ENCODE measurements around the gene OSM.

The OSM gene

GRCh38 chr22:30241576-30242371 is 24.9 kb downstream of the OSM start:
- no peak for DNase-seq
- H3K27ac ChIP-seq (ENCODE audit: insufficient read depth in 1 of 2, low read depth in 1 of 2, low read length in 2 of 2, poor library complexity in 1 of 2, severe bottlenecking in 2 of 2): no peak overlapping the region
- H3K4me3 ChIP-seq (ENCODE audit: control insufficient read depth in 1 of 7, extremely low read depth in 1 of 7, insufficient read depth in 4 of 7, low read depth in 2 of 7, low read length in 6 of 7): no peak overlapping the region
- ChIA-PET POLR2A (interaction anchor here (0.5 to 1.0 kb wide), 3 partner anchors 14 to 129 kb away, joined by 3 read pairs; no protein-coding TSS in a partner anchor), CTCF (interaction anchor here (1.0 to 1.9 kb wide), 5 partner anchors 11 to 137 kb away, joined by 3 to 5 read pairs (median 3); no protein-coding TSS in a partner anchor)
- H3K36me3 ChIP-seq (ENCODE audit: control insufficient read depth in 4 of 4, insufficient read depth in 4 of 4, low read length in 3 of 4): no peaks in the 10 kb centered on the region
- H3K27me3 ChIP-seq (replicated peaks in 2 of 5; ENCODE audit: control insufficient read depth in 4 of 5, insufficient read depth in 5 of 5, low read length in 4 of 5): peaks cover 0 to 19% (median 4%) of the 10 kb centered on the region in 5 experiments
- H3K4me1 ChIP-seq (ENCODE audit: control extremely low read depth in 1 of 4, control insufficient read depth in 4 of 4, insufficient read depth in 4 of 4, low read length in 3 of 4): peaks cover 0 to 13% (median 12%) of the 10 kb centered on the region in 4 experiments
- over 99% methylated on average over 9 of the region's 15 CpGs for WGBS (ENCODE audit: insufficient coverage)
- no peaks in the 10 kb centered on the region for H3K9me3 ChIP-seq (ENCODE audit: control extremely low read depth in 1 of 5, control insufficient read depth in 4 of 5, insufficient read depth in 2 of 5, low read depth in 1 of 5, low read length in 4 of 5)

GRCh38 chr22:30240541-30241417 is 25.9 kb downstream of the OSM start:
- DNase-seq: no peak
- H3K36me3 ChIP-seq (ENCODE audit: control insufficient read depth in 4 of 4, insufficient read depth in 4 of 4, low read length in 3 of 4): no peaks in the 10 kb centered on the region
- CTCF ChIA-PET: interaction anchor here (1.1 to 1.9 kb wide), 3 partner anchors 12 to 136 kb away, joined by 3 to 5 read pairs (median 4); no protein-coding TSS in a partner anchor
- H3K27ac ChIP-seq (ENCODE audit: insufficient read depth in 1 of 2, low read depth in 1 of 2, low read length in 2 of 2, poor library complexity in 1 of 2, severe bottlenecking in 2 of 2): no peak overlapping the region
- peaks cover 0 to 3% (median 0%) of the 10 kb centered on the region in 5 experiments for H3K9me3 ChIP-seq (ENCODE audit: control extremely low read depth in 1 of 5, control insufficient read depth in 4 of 5, insufficient read depth in 2 of 5, low read depth in 1 of 5, low read length in 4 of 5)
- peaks cover 0 to 3% (median 3%) of the 10 kb centered on the region in 4 experiments for H3K4me1 ChIP-seq (ENCODE audit: control extremely low read depth in 1 of 4, control insufficient read depth in 4 of 4, insufficient read depth in 4 of 4, low read length in 3 of 4)
- peaks cover 0 to 11% (median 4%) of the 10 kb centered on the region in 5 experiments for H3K27me3 ChIP-seq (replicated peaks in 2 of 5; ENCODE audit: control insufficient read depth in 4 of 5, insufficient read depth in 5 of 5, low read length in 4 of 5)
- 96% methylated on average over 18 of the region's 24 CpGs for WGBS (ENCODE audit: insufficient coverage)
- H3K4me3 ChIP-seq (ENCODE audit: control insufficient read depth in 1 of 7, extremely low read depth in 1 of 7, insufficient read depth in 4 of 7, low read depth in 2 of 7, low read length in 6 of 7): no peak overlapping the region
- POLR2A ChIA-PET: interaction anchor here (0.6 to 0.8 kb wide), 2 partner anchors 13 to 1462 kb away, joined by 3 to 4 read pairs; no protein-coding TSS in a partner anchor

DNA sequence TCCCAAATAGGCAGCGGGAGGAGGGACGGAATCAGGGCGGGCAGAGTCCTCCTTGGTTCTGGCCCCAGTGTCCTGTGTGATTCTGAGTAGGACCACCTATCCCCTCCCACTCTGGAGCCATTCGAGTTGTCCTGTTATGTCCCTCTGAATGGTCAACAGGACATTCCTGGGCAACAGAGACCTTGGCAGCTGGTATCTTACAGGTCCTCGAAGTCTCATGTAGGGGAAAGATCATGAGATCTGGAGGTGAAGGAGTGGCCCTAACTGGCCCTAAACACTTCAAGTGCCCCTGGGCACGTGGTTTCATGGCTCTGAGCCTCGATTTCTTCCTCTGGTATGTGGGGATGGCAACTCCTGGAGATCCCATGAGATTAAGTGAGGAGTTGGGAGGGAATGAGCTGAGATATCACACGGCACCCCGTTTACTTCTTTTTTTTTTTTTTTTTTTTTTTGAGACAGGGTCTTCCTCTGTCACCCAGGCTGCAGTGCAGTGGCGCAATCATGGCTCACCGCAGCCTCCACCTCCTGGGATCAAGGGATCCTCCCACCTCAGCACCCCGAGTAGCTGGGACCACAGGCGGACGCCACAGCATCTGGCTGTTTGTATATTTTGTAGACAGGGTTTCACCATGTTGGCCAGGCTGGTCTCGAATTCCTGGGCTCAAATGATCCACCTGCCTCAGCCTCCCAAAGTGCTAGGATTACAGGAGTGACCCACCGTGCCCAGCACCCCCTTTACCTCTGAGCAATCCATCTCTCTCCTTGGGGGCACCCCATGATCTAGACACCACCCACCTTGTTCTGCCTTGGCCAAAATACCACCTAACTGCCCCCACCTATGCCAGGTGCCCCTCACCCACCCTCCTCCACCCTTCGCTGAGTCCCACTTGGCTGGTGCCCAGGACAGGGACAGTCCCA is 26.9 kb downstream of the OSM start:
- 97% methylated on average over 7 of the region's 17 CpGs for WGBS (ENCODE audit: insufficient coverage)
- Histone ChIP-seq H3K4me3 (ENCODE audit: control insufficient read depth in 1 of 7, extremely low read depth in 1 of 7, insufficient read depth in 4 of 7, low read depth in 2 of 7, low read length in 6 of 7) (no peak overlapping the region), H3K27ac (ENCODE audit: insufficient read depth in 1 of 2, low read depth in 1 of 2, low read length in 2 of 2, poor library complexity in 1 of 2, severe bottlenecking in 2 of 2) (no peak overlapping the region), H3K9me3 (ENCODE audit: control extremely low read depth in 1 of 5, control insufficient read depth in 4 of 5, insufficient read depth in 2 of 5, low read depth in 1 of 5, low read length in 4 of 5) (peaks cover 0 to 3% (median 0%) of the 10 kb centered on the region in 5 experiments), H3K4me1 (ENCODE audit: control extremely low read depth in 1 of 4, control insufficient read depth in 4 of 4, insufficient read depth in 4 of 4, low read length in 3 of 4) (no peaks in the 10 kb centered on the region), H3K27me3 (replicated peaks in 2 of 5; ENCODE audit: control insufficient read depth in 4 of 5, insufficient read depth in 5 of 5, low read length in 4 of 5) (peaks cover 0 to 3% (median 0%) of the 10 kb centered on the region in 5 experiments), H3K36me3 (ENCODE audit: control insufficient read depth in 4 of 4, insufficient read depth in 4 of 4, low read length in 3 of 4) (no peaks in the 10 kb centered on the region)
- ChIA-PET CTCF (interaction anchor here (1.9 kb wide), 1 partner anchor 135 kb away, joined by 4 read pairs; no protein-coding TSS in a partner anchor), POLR2A (interaction anchor here (0.6 kb wide), 1 partner anchor 138 kb away, joined by 3 read pairs; no protein-coding TSS in a partner anchor)
- no peak for DNase-seq

- Histone ChIP-seq H3K4me1 (ENCODE audit: control extremely low read depth in 1 of 4, control insufficient read depth in 4 of 4, insufficient read depth in 4 of 4, low read length in 3 of 4) (no peaks in the 10 kb centered on the region), H3K36me3 (ENCODE audit: control insufficient read depth in 4 of 4, insufficient read depth in 4 of 4, low read length in 3 of 4) (no peaks in the 10 kb centered on the region), H3K27ac (ENCODE audit: insufficient read depth in 1 of 2, low read depth in 1 of 2, low read length in 2 of 2, poor library complexity in 1 of 2, severe bottlenecking in 2 of 2) (no peak overlapping the region), H3K27me3 (replicated peaks in 2 of 5; ENCODE audit: control insufficient read depth in 4 of 5, insufficient read depth in 5 of 5, low read length in 4 of 5) (no peaks in the 10 kb centered on the region), H3K4me3 (ENCODE audit: control insufficient read depth in 1 of 7, extremely low read depth in 1 of 7, insufficient read depth in 4 of 7, low read depth in 2 of 7, low read length in 6 of 7) (no peak overlapping the region), H3K9me3 (ENCODE audit: control extremely low read depth in 1 of 5, control insufficient read depth in 4 of 5, insufficient read depth in 2 of 5, low read depth in 1 of 5, low read length in 4 of 5) (peaks cover 0 to 3% (median 0%) of the 10 kb centered on the region in 5 experiments)
- ChIA-PET CTCF (interaction anchor here (1.4 kb wide), 1 partner anchor 24 kb away, joined by 3 read pairs; no protein-coding TSS in a partner anchor), POLR2A (interaction anchor here (0.6 kb wide), 1 partner anchor 137 kb away, joined by 3 read pairs; no protein-coding TSS in a partner anchor)
- 97% methylated on average over 27 of the region's 27 CpGs for WGBS (ENCODE audit: insufficient coverage)
- no peak for DNase-seq
Measured at GRCh38 chr22:30238661-30239487, 27.8 kb downstream of the OSM start.

DNA sequence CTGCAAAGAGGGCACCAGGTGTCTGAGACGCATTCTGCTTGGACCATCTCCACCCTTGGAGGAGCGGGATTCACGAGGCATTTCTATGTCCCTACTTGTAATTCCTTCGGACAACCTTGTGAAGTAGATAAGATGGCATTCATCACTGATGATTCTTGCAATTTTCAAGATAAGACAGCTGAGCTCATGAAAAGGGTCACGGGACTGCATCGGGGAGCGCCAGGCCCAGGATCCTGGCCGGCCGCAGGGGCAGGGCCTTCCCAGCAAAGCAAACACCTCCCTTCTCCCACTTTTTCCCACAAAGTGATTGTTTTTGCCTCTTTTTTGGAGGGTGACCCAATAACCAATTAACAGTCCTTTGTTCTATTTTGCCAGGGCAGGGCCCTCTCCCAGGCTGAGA is 28.5 kb downstream of the OSM start:
- ChIA-PET POLR2A (no interaction called here), CTCF (interaction anchor here (1.4 kb wide), 1 partner anchor 24 kb away, joined by 3 read pairs; no protein-coding TSS in a partner anchor)
- Histone ChIP-seq H3K27me3 (replicated peaks in 2 of 5; ENCODE audit: control insufficient read depth in 4 of 5, insufficient read depth in 5 of 5, low read length in 4 of 5) (no peaks in the 10 kb centered on the region), H3K4me3 (ENCODE audit: control insufficient read depth in 1 of 7, extremely low read depth in 1 of 7, insufficient read depth in 4 of 7, low read depth in 2 of 7, low read length in 6 of 7) (no peak overlapping the region), H3K4me1 (ENCODE audit: control extremely low read depth in 1 of 4, control insufficient read depth in 4 of 4, insufficient read depth in 4 of 4, low read length in 3 of 4) (no peaks in the 10 kb centered on the region), H3K9me3 (ENCODE audit: control extremely low read depth in 1 of 5, control insufficient read depth in 4 of 5, insufficient read depth in 2 of 5, low read depth in 1 of 5, low read length in 4 of 5) (peaks cover 0 to 3% (median 0%) of the 10 kb centered on the region in 5 experiments), H3K36me3 (ENCODE audit: control insufficient read depth in 4 of 4, insufficient read depth in 4 of 4, low read length in 3 of 4) (no peaks in the 10 kb centered on the region), H3K27ac (ENCODE audit: insufficient read depth in 1 of 2, low read depth in 1 of 2, low read length in 2 of 2, poor library complexity in 1 of 2, severe bottlenecking in 2 of 2) (no peak overlapping the region)
- DNase-seq: no peak
- WGBS (ENCODE audit: insufficient coverage): 100% methylated on average over 6 of the region's 9 CpGs

All from common myeloid progenitor, CD34-positive (primary cell).